Measurements from ENCODE around the gene SGCB. TPM values are rescaled to one million over a fixed set of nuclear protein-coding genes. Genes with fewer than 3 reads are reported as not detected.
A peak's percentile ranks its signal among the peaks of the same experiment; 100 is the strongest.

Gene SGCB
- total RNA-seq, 1 donor from 2014 or later, result 21.1 TPM

GRCh38 chr4:52006887-52007286, 31.2 kb downstream of the SGCB start:
- no peak for DNase-seq (ENCODE audit: low read depth)
- TF ChIP-seq CTCF (IDR thresholded peaks at IDR 0.05; ENCODE audit: insufficient read depth, low read length, poor library complexity, severe bottlenecking), result no peak
- H3K27me3 ChIP-seq (ENCODE audit: control insufficient read depth, insufficient read depth, low read length), result no peaks in the 10 kb centered on the region
- no peak overlapping the region for H3K4me3 ChIP-seq (ENCODE audit: low read depth, low read length)
- no peaks in the 10 kb centered on the region for H3K36me3 ChIP-seq (ENCODE audit: control insufficient read depth, insufficient read depth, low read length)

- DNase-seq (ENCODE audit: low read depth), result no peak
- no peak for TF ChIP-seq CTCF (IDR thresholded peaks at IDR 0.05; ENCODE audit: insufficient read depth, low read length, poor library complexity, severe bottlenecking)
- no peaks in the 10 kb centered on the region for H3K27me3 ChIP-seq (ENCODE audit: control insufficient read depth, insufficient read depth, low read length)
- H3K4me3 ChIP-seq (ENCODE audit: low read depth, low read length), result no peak overlapping the region
- H3K36me3 ChIP-seq (ENCODE audit: control insufficient read depth, insufficient read depth, low read length), result no peaks in the 10 kb centered on the region
These were observed 32.4 kb downstream of the SGCB start for GRCh38 chr4:52005604-52006273.

- no peaks in the 10 kb centered on the region for H3K36me3 ChIP-seq (ENCODE audit: control insufficient read depth, insufficient read depth, low read length)
- TF ChIP-seq CTCF (IDR thresholded peaks at IDR 0.05; ENCODE audit: insufficient read depth, low read length, poor library complexity, severe bottlenecking), result no peak
- no peak overlapping the region for H3K4me3 ChIP-seq (ENCODE audit: low read depth, low read length)
- DNase-seq (ENCODE audit: low read depth), result no peak
- H3K27me3 ChIP-seq (ENCODE audit: control insufficient read depth, insufficient read depth, low read length), result no peaks in the 10 kb centered on the region
These were observed 33.7 kb downstream of the SGCB start for GRCh38 chr4:52004414-52004813.

GRCh38 chr4:52001616-52002015, 36.5 kb downstream of the SGCB start:
- no peak for TF ChIP-seq CTCF (IDR thresholded peaks at IDR 0.05; ENCODE audit: insufficient read depth, low read length, poor library complexity, severe bottlenecking)
- Histone ChIP-seq H3K4me3 (ENCODE audit: low read depth, low read length) (no peak overlapping the region), H3K27me3 (ENCODE audit: control insufficient read depth, insufficient read depth, low read length) (no peaks in the 10 kb centered on the region), H3K36me3 (ENCODE audit: control insufficient read depth, insufficient read depth, low read length) (no peaks in the 10 kb centered on the region)
- DNase-seq (ENCODE audit: low read depth), result peak; percentile 9

GRCh38 chr4:51999250-51999649, 38.8 kb downstream of the SGCB start:
- DNase-seq (ENCODE audit: low read depth), result no peak
- no peak for TF ChIP-seq CTCF (IDR thresholded peaks at IDR 0.05; ENCODE audit: insufficient read depth, low read length, poor library complexity, severe bottlenecking)
- Histone ChIP-seq H3K36me3 (ENCODE audit: control insufficient read depth, insufficient read depth, low read length) (no peaks in the 10 kb centered on the region), H3K27me3 (ENCODE audit: control insufficient read depth, insufficient read depth, low read length) (no peaks in the 10 kb centered on the region), H3K4me3 (ENCODE audit: low read depth, low read length) (no peak overlapping the region)

- Histone ChIP-seq H3K27me3 (ENCODE audit: control insufficient read depth, insufficient read depth, low read length) (no peaks in the 10 kb centered on the region), H3K4me3 (ENCODE audit: low read depth, low read length) (no peak overlapping the region), H3K36me3 (ENCODE audit: control insufficient read depth, insufficient read depth, low read length) (no peaks in the 10 kb centered on the region)
- TF ChIP-seq CTCF (IDR thresholded peaks at IDR 0.05; ENCODE audit: insufficient read depth, low read length, poor library complexity, severe bottlenecking), result no peak
- DNase-seq (ENCODE audit: low read depth), result no peak
These were observed 39.3 kb downstream of the SGCB start for GRCh38 chr4:51998837-51999236.

Measured in kidney epithelial cell (primary cell).